Gastroesophageal sphincter (tissue), 3 donors: Measurements from ENCODE around the gene TBX6.

Experiments
- CTCF ChIP-seq, 4 experiments: fragments of 200-600 bp in 2 of 4; fragments of 450-650 bp in 2 of 4; sonication (generic) in 1 of 4; IDR thresholded peaks; one replicate each; pipeline ENCODE4 v1.5.1; 2017 to 2019; ENCODE audit warnings: antibody characterized with exemption in 4 of 4, mild to moderate bottlenecking in 2 of 4, moderate library complexity in 2 of 4
- EP300 ChIP-seq: sonication (generic); formaldehyde crosslinking; IDR thresholded peaks from one replicate; pipeline ENCODE4 v1.6.1; 2017; ENCODE audit warnings: antibody characterized with exemption, mild to moderate bottlenecking
- POLR2A ChIP-seq, 2 donors: fragments of 450-650 bp; IDR thresholded peaks; one replicate each; pipeline ENCODE4 v1.6.1; 2017; ENCODE audit warnings: antibody characterized with exemption in 2 of 2, mild to moderate bottlenecking in 2 of 2, moderate library complexity in 1 of 2
- POLR2AphosphoS5 ChIP-seq: sonication (generic); formaldehyde crosslinking; IDR thresholded peaks from one replicate; pipeline ENCODE4 v1.6.1; 2017; ENCODE audit warnings: antibody characterized with exemption

DNA sequence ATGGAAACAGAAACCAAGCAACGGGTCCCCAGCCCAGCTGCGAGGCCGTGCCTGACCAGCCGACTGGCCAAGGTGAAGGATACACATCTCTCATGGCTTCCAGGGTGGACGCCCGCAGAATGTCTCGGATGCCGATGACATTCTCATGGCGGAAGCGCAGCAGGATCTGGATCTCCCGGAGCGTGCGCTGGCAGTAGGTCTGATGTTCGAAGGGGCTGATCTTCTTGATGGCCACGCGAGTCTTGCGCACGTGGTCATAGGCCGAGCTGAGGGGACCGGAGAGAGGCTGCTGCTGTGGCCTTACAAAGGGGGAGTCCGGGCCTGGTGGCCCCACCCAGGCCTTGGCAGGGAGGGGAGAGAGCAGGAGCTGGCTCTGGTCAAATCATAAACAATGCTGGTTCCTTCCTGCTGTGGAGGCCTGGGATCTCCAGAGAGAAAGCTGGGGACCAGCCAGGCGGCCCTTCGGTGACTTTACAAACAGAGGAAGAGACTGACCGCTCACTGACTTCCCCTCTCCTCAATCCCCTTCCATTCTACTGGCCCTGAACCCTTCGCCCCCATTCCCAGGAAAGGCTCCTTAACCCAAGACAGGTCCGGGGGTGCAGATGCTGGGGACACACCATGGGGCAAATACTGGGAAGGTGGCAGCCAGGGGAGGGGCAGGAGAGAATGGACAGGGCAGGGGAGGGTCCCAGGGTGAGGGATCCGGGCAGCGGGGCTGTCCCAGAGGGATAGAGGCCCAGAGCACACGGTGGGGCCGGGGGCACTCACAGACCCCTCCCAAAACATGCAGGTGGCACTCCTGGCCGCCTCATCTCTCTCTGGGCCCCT lies 30.2 kb upstream of the TBX6 start:
- TF ChIP-seq CTCF (IDR thresholded peaks at IDR 0.05) = no peak
- no peak for TF ChIP-seq EP300
- TF ChIP-seq POLR2A (IDR thresholded peaks at IDR 0.05) = no peak
- TF ChIP-seq POLR2AphosphoS5 = no peak
